D721Med (cell line): ENCODE measurements around the gene BCL7A.
A peak's percentile ranks its signal among the peaks of the same experiment; 100 is the strongest.

Source experiments
- DNase-seq: peaks from one replicate; pipeline ENCODE4 v3.0.0; 2011; ENCODE audit warnings: low spot score; ENCODE audit not compliant: insufficient read length
- FAIRE-seq: peaks from 2 replicates; lab custom pipeline; 2011; peaks lifted over from hg19 to GRCh38; lab: Jason Lieb, UNC
- TF ChIP-seq, protein P1 (sequence below): IDR thresholded peaks from 2 replicates; pipeline ENCODE4 v1.5.1; 2012; ENCODE audit warnings: mild to moderate bottlenecking, control low read depth; ENCODE audit not compliant: insufficient read depth; ENCODE audit errors: missing control alignments

Gene BCL7A

DNA sequence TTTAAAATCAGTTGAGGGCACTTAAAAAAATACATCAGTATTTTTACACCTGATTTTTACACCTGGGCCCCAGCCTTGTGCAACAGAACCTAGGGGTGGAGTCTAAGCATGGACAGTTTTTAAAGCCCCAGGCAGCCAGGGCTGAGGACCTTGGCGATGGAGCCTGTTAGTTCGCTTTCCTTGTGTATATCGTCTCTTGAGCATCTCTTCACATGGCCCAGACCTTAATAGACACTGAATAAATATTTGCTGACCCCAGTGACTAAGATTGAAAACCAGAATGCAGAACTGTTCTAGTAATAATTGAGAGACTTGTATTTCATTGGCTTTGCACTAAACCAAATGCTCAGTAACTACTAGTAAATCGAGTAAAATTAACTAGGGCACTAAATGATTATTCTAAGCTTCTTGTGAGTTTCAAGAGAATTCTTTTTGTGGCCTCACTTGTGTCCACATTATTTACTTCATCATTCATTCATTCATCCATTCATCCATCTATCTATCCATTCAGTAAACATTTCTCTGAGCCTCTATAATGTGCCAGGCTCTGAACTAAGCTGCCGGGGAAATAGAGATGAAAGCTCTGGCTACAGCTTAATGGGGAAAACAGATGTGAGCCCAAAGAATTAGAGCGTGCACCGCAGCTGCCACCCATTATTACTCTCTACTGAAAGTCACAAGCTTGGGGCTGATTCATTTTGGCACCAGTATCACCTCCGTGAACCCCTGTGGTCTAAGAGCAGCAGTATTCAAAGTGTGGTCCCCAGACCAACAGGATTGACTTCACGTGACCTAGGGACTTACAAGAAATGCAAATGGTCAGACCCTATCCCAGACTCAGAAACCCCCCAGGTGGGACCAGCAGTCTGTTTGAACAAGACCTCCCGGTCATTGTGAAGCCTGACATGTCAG lies 30.7 kb upstream of the BCL7A start:
- DNase-seq (peak; percentile 66), FAIRE-seq (no peak)
- TF ChIP-seq, protein P1, sequence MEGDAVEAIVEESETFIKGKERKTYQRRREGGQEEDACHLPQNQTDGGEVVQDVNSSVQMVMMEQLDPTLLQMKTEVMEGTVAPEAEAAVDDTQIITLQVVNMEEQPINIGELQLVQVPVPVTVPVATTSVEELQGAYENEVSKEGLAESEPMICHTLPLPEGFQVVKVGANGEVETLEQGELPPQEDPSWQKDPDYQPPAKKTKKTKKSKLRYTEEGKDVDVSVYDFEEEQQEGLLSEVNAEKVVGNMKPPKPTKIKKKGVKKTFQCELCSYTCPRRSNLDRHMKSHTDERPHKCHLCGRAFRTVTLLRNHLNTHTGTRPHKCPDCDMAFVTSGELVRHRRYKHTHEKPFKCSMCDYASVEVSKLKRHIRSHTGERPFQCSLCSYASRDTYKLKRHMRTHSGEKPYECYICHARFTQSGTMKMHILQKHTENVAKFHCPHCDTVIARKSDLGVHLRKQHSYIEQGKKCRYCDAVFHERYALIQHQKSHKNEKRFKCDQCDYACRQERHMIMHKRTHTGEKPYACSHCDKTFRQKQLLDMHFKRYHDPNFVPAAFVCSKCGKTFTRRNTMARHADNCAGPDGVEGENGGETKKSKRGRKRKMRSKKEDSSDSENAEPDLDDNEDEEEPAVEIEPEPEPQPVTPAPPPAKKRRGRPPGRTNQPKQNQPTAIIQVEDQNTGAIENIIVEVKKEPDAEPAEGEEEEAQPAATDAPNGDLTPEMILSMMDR = no peak

DNA sequence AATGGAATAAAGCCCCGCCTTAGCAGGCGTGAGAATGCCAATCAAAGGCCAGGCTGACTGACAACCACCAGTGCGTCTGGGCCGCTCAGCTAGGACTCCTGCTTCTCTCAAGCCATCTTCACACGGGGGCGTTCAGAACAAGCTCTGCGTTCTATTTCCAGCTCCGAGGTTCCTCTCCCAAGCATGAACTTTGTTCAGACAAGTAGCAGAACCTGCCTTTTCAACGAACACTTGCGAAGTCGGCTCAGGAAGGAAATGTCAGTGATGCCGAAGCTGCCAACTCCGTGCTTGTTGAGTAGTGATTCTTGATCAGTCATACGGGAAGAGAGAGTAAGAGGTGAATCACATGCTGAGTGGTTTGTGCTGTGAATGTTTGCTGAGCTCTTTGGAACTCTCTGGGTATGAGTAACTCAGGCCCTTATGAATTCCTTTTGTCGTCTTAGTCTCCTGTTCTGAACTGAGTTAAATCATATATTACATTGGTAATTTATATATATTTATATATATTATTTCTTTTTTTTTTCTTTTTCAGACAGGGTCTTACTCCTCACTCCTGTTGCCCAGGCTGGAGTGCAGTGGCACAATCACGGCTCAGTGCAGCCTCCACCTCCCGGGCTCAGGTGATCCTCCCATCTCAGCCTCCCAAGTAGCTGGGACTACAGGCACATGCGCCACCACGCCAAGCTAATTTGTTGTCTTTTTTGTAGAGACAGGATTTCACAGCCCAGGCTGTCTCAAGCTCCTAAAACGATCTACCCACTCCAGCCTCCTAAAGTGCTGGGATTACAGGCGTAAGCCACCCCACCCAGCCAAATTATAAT lies 29.4 kb upstream of the BCL7A start:
- no peak for DNase-seq
- TF ChIP-seq, protein P1 = no peak
- no peak for FAIRE-seq

DNA sequence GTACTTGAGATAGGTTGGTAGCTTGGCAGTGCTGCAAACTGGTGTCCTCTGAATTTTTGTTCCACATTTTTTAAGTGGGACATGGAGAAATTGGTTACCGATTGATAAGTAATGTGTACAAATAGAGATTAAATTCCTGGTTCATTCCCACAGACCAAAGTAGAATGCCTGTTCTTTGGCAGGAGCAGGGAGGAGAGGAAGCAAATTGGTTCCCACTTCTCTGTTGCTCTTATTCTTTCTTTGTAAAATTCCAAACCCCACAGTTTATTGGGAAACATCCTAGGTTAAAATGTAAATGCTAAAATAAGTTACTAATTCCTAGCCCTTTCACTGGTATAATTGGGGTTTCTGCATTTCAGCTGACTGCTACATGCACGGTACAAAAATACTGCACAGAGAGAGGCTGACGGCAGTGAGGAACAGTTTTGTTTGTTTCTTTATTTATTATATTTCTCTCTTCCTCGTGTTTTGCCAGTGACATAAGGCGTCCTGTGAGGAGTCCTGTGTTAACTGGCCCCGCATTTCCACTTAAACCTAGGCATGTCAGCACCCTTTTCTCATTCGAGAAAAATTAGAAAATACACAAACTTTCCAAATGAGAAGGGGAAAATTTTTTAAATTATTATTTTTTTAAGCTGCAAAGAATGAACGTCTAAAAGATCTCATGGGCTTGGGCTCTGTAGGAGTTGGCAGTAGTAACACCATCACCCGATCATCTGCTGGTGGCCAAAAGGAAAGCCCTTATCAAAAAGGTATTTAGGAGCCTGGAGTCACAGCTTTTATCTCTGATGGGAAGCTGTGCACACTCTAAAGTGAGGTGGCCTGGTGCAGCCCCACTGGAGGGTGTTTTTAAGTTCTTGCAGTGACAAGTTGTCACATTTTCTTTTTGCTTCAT lies 25.4 kb upstream of the BCL7A start:
- TF ChIP-seq, protein P1 = no peak
- no peak for FAIRE-seq
- DNase-seq = no peak

DNA sequence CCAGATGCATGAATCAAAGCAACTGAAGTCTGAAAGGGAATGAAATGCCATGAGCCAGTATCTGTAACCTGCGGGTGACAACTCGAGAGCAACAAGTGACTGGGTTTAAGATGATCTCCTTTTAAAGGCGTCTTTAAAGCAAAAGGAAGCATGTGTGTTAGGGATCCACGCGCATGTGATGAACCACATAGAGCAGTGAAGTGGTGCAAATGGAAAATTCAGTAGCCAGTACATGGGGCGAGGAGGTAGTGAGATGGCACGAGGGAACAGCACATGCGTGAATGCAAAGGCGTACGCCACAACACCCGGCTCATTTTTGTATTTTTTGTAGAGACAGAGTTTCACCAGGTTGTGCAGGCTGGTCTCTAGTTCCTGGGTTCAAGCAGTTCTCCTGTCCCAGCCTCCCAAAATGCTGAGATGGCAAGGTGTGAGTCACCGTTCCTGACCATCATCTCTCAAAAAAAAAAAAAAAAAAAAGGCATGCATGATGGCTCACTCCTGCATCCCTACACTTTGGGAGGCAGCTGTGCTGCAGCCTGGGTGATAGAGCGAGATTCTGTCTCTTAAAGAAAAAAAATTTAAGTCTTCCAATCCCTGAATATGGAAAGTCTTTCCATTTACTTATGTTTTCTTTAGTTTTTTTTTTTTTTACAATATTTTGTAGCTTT lies 24.6 kb upstream of the BCL7A start:
- FAIRE-seq (no peak), DNase-seq (no peak)
- TF ChIP-seq, protein P1 = no peak

DNA sequence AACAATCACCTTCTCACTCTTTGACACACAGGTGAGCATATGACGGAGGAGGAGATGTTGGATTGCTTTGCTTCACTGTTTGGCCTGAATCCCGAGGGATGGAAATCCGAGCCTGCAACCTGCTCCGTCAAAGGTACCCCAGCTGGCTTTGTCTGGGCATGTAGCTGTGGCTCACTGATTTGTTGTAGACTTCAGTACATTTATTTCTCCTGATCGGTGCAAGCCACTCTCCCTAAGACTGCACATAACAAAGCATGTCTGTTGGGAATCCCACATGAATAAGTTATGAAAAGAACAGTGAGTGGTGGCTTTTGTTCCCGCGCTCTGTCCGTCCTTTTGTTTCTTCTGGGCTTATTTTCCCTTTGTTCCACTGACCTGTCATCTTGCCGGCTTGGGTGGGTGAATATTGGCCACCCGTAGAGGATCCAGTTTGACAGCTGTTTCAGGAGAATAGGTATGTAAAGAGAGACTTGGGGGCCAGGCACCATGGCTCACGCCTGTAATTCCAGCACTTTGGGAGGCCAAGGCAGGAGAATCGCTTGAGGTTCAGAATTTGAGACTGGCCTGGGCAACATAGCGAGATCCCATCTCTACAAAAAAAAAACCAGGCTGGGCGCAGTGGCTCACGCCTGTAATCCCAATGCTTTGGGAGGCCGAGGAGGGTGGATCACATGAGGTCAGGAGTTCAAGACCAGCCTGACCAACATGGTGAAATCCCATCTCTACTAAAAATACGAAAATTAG lies 20.0 kb upstream of the BCL7A start:
- TF ChIP-seq, protein P1 = no peak
- FAIRE-seq = no peak
- DNase-seq = no peak
